OCI-LY7 (cell line): ENCODE results near the gene PHPT1.

ENCODE experiments used
- EZH2phosphoT487 ChIP-seq: fragments of 200-600 bp; sonication (generic); IDR thresholded peaks from 2 replicates; pipeline ENCODE4 v1.6.1; 2018; ENCODE audit warnings: low read depth, borderline replicate concordance, mild to moderate bottlenecking, mixed run types, antibody characterized with exemption, low read length, moderate library complexity, mixed read lengths
- TF ChIP-seq, protein P1 (sequence below): fragments of 200-600 bp; sonication (generic); conservative IDR thresholded peaks from 2 replicates; pipeline ENCODE4 v1.5.1; 2014; ENCODE audit warnings: mild to moderate bottlenecking, antibody characterized with exemption, low read length, moderate library complexity, mixed read lengths

- TF ChIP-seq, protein P1, sequence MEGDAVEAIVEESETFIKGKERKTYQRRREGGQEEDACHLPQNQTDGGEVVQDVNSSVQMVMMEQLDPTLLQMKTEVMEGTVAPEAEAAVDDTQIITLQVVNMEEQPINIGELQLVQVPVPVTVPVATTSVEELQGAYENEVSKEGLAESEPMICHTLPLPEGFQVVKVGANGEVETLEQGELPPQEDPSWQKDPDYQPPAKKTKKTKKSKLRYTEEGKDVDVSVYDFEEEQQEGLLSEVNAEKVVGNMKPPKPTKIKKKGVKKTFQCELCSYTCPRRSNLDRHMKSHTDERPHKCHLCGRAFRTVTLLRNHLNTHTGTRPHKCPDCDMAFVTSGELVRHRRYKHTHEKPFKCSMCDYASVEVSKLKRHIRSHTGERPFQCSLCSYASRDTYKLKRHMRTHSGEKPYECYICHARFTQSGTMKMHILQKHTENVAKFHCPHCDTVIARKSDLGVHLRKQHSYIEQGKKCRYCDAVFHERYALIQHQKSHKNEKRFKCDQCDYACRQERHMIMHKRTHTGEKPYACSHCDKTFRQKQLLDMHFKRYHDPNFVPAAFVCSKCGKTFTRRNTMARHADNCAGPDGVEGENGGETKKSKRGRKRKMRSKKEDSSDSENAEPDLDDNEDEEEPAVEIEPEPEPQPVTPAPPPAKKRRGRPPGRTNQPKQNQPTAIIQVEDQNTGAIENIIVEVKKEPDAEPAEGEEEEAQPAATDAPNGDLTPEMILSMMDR, result no peak
- no peak for TF ChIP-seq EZH2phosphoT487
Observed at GRCh38 chr9:136847088-136847825, 2.0 kb upstream of the PHPT1 start.
